ENCODE results near the gene PPP3R1.

PPP3R1 gene

GRCh38 chr2:68234405-68234804 is 17.9 kb downstream of the PPP3R1 start:
- DNase-seq: no peak

GRCh38 chr2:68231061-68231372 is 21.3 kb downstream of the PPP3R1 start:
- no peak for DNase-seq

GRCh38 chr2:68230241-68231060 is 21.9 kb downstream of the PPP3R1 start:
- DNase-seq: no peak

- DNase-seq: no peak
Measured at GRCh38 chr2:68226794-68227193, 25.5 kb downstream of the PPP3R1 start.

GRCh38 chr2:68225119-68225632 is 27.2 kb downstream of the PPP3R1 start:
- DNase-seq: peak in 4 of 51 donors; percentile 2 to 10 (median 2)

- DNase-seq: no peak
Measured at GRCh38 chr2:68223419-68223818, 28.9 kb downstream of the PPP3R1 start.

GRCh38 chr2:68222287-68222686 is 30.0 kb downstream of the PPP3R1 start:
- DNase-seq: no peak

GRCh38 chr2:68218343-68218901 is 33.9 kb downstream of the PPP3R1 start:
- no peak for DNase-seq

GRCh38 chr2:68217729-68218128 is 34.6 kb downstream of the PPP3R1 start:
- no peak for DNase-seq

GRCh38 chr2:68216454-68217310 is 35.6 kb downstream of the PPP3R1 start:
- DNase-seq: no peak

- no peak for DNase-seq
Measured at GRCh38 chr2:68214381-68214780, 38.0 kb downstream of the PPP3R1 start.

- no peak for DNase-seq
Measured at GRCh38 chr2:68206793-68207192, 45.5 kb downstream of the PPP3R1 start.

- DNase-seq: no peak
Measured at GRCh38 chr2:68203587-68203986, 48.7 kb downstream of the PPP3R1 start.

- no peak for DNase-seq
Measured at GRCh38 chr2:68200157-68200787, 52.1 kb downstream of the PPP3R1 start.

GRCh38 chr2:68196120-68196716 is 56.1 kb downstream of the PPP3R1 start:
- peak in 7 of 51 donors; percentile 1 to 53 (median 22) for DNase-seq

- DNase-seq: no peak
Measured at GRCh38 chr2:68195096-68195495, 57.2 kb downstream of the PPP3R1 start.

- no peak for DNase-seq
Measured at GRCh38 chr2:68193787-68194372, 58.5 kb downstream of the PPP3R1 start.

GRCh38 chr2:68193144-68193543 is 59.2 kb downstream of the PPP3R1 start:
- no peak for DNase-seq

- no peak for DNase-seq
Measured at GRCh38 chr2:68190991-68191731, 61.2 kb downstream of the PPP3R1 start.
